Endometrial microvascular endothelial cells (primary cell): ENCODE measurements around the gene PRKAG1. TPM values are rescaled to one million over a fixed set of nuclear protein-coding genes. Genes with fewer than 3 reads are reported as not detected.

Experiments
- in situ Hi-C: cut with HindIII; loops from 2 replicates; pipeline ENCODE4 v1.10.0; 2017; ENCODE audit warnings: low sequenced_read_pairs, low pct_unique_long_range_greater_than_20kb; ENCODE audit errors: inconsistent ontology term
- total RNA-seq: library from RNA; depleted of rRNA; stranded (reverse); fragments of >200 nt; gene quantifications from one replicate; pipeline ENCODE4 v1.2.3, GENCODE V29; 2015; ENCODE audit errors: inconsistent ontology term

The PRKAG1 gene
- total RNA-seq, 1 donor from 2014 or later = 87.2 TPM

- in situ Hi-C loops = no loop called here
Measured at GRCh38 chr12:49033611-49034285, 15.2 kb upstream of the PRKAG1 start.

GRCh38 chr12:49032679-49033447 lies 14.3 kb upstream of the PRKAG1 start:
- in situ Hi-C loops = no loop called here

- in situ Hi-C loops = no loop called here
Measured at GRCh38 chr12:49032276-49032675, 13.7 kb upstream of the PRKAG1 start.

GRCh38 chr12:49031573-49032161 lies 13.1 kb upstream of the PRKAG1 start:
- in situ Hi-C loops = no loop called here

- in situ Hi-C loops = no loop called here
Measured at GRCh38 chr12:49030714-49031572, 12.4 kb upstream of the PRKAG1 start.

GRCh38 chr12:49030119-49030518 lies 11.5 kb upstream of the PRKAG1 start:
- in situ Hi-C loops = no loop called here

DNA sequence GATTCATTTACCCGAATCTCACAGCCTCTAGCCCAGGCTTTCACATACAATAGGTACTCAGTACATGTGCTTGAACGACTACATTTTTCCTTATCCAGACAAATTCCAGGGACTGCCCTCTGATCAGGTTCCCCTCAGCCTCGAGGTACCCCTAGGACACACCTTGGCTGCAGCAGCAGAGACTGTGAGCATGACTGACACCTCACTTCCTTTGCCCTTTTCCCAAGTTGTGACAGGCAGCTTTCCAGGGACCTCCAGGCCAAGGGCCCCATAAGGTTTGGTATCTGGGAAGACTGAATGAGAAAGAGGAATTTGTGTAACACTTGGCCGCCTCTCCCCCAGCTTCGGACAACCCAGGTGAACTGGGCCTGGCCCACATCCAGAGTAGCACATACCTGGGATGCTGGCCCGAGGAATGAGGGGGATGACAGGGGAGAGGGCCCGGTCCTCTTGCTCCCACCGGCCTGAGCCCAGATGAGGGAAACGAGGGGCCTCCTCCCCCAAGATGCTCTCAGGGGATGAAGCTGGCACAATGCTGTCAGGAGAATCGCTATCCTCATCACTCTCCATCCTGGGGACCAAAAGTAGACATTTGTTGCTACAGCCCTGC lies 10.2 kb upstream of the PRKAG1 start:
- in situ Hi-C loops = no loop called here

GRCh38 chr12:49027846-49028555 lies 9.4 kb upstream of the PRKAG1 start:
- in situ Hi-C loops = no loop called here

GRCh38 chr12:49026678-49027480 lies 8.3 kb upstream of the PRKAG1 start:
- in situ Hi-C loops = no loop called here

DNA sequence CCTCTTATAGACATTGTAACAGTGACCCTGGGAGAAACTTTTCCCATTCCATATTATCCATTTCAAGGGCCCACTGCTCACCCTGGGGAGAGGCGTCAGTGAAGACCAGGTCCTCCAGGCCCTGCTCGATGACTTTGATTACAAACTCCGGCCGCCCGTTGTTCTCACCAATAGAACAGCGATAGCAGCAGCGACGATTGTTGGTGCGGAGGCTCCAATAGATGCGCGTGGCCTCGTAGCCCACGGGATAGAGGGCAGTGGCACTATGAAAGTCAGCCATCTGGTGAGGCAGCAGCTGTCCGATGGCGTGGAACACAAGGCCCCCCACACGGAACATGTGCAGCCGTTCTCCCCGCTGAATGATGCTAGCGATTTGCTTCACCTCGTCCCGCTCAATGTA lies 7.5 kb upstream of the PRKAG1 start:
- in situ Hi-C loops = no loop called here

DNA sequence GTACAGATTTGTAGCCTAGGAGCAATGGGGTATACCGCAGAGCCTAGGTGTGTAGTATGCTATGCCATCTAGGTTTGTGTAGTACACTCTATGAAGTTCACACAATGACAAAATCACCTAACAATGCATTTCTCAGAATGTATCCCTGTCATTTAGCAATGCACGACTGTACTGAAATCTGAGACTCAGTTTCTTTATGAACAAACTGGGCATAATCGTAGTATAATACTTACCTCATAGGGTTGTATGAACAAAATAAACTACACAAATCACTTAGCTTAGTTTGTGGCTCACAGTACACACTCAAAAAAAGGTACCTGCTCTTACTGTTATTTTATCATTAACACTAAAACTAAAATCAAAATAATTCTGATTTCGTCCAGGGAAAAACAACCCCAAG lies 6.9 kb upstream of the PRKAG1 start:
- in situ Hi-C loops = no loop called here

- in situ Hi-C loops = no loop called here
Measured at GRCh38 chr12:49024543-49024942, 6.0 kb upstream of the PRKAG1 start.

- in situ Hi-C loops = no loop called here
Measured at GRCh38 chr12:49023812-49024211, 5.2 kb upstream of the PRKAG1 start.

DNA sequence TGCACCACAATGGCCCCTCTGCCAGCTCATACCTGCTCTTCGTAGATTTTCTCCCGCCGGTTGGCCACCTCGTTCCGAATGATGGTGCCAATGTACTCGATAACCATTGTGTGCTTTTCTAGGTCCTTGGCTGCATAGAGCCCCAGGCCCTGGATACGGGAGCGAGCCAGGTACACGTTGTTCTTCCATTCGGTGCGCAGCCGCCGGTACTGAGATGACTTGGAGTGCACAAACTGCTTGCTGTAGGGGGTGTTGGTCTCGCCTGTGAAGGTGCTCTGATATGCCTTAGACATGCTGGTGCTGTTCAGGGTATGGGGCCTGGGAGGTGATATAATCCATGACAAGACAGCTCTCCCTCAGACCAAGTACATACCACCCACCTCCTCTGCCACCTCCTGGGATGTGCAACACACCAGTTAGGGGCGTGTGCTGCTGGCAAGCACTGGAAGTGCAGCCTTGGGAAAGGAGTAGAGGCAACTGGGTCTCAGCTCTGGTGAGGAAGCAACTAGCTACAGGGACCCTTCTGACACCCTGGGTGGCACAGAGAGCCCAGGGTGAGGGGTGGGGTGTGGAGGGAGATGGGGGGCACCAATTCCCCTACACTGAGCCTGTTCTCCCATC lies 4.1 kb upstream of the PRKAG1 start:
- in situ Hi-C loops = no loop called here

GRCh38 chr12:49021292-49021915 lies 2.8 kb upstream of the PRKAG1 start:
- in situ Hi-C loops = no loop called here

DNA sequence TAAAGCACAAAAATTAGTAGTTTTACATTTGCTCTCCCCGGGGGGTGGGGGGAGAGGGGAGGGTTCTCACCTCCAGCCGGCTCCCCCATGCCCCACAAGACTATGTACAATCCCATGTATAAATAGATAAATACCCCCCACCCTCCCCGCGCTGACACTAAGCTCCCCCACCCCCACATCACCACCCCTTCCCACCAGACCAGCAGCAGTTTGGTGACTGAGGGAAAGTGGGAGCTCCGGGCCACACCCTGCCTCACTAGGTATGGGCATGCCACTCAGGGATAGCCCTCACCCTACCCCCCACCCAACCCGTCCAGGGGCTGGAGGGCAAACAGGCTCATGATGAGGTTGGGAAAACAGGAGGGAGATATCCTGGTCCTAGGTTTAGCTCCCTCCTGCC lies 1.9 kb upstream of the PRKAG1 start:
- in situ Hi-C loops = no loop called here
